GM18505 (cell line): ENCODE results near the gene DIAPH2.
A peak's percentile ranks its signal among the peaks of the same experiment; 100 is the strongest.
"Not testable (repeated sequence)": the region's sequence is repeated elsewhere in the genome, so short reads cannot be mapped to it uniquely, and the experiment has no call there.

Experiments
- ATAC-seq: cut with Tn5 transposase; IDR thresholded peaks from one replicate; pipeline ENCODE4 v1.9.1; 2021; ENCODE audit not compliant: unreplicated experiment
- POLR2A ChIP-seq: IDR thresholded peaks from 4 replicates; pipeline ENCODE4 v1.6.1; 2011; ENCODE audit warnings: borderline replicate concordance; ENCODE audit not compliant: insufficient read depth, insufficient read length; ENCODE audit errors: extremely low read depth

The DIAPH2 gene

GRCh38 chrX:96700625-96701024 lies 16.0 kb downstream of the DIAPH2 start:
- ATAC-seq: no peak
- TF ChIP-seq POLR2A: no peak

GRCh38 chrX:96703379-96703778 lies 18.7 kb downstream of the DIAPH2 start:
- TF ChIP-seq POLR2A: no peak
- ATAC-seq: no peak

- no peak for TF ChIP-seq POLR2A
- ATAC-seq: no peak
Observed at GRCh38 chrX:96703816-96704215, 19.2 kb downstream of the DIAPH2 start.

- ATAC-seq: no peak
Observed at GRCh38 chrX:96704629-96705028, 20.0 kb downstream of the DIAPH2 start.

GRCh38 chrX:96705905-96706304 lies 21.3 kb downstream of the DIAPH2 start:
- TF ChIP-seq POLR2A: no peak
- ATAC-seq: no peak

More at GRCh38 chrX:96704629-96705028, 20.0 kb downstream of the DIAPH2 start:
- TF ChIP-seq POLR2A: no peak

GRCh38 chrX:96707804-96708203 lies 23.2 kb downstream of the DIAPH2 start:
- TF ChIP-seq POLR2A: no peak
- ATAC-seq: no peak

- no peak for TF ChIP-seq POLR2A
- ATAC-seq: no peak
Observed at GRCh38 chrX:96710031-96710430, 25.4 kb downstream of the DIAPH2 start.

GRCh38 chrX:96713303-96713702 lies 28.7 kb downstream of the DIAPH2 start:
- ATAC-seq: no peak
- no peak for TF ChIP-seq POLR2A

- ATAC-seq: not testable (repeated sequence)
Observed at GRCh38 chrX:96714393-96714792, 29.8 kb downstream of the DIAPH2 start.

GRCh38 chrX:96715481-96715880 lies 30.8 kb downstream of the DIAPH2 start:
- ATAC-seq: no peak
- TF ChIP-seq POLR2A: no peak

- no peak for TF ChIP-seq POLR2A
- ATAC-seq: no peak
Observed at GRCh38 chrX:96719161-96719875, 34.7 kb downstream of the DIAPH2 start.

- peak; percentile 98 for ATAC-seq
- TF ChIP-seq POLR2A: no peak
Observed at GRCh38 chrX:96721354-96721753, 36.7 kb downstream of the DIAPH2 start.

- no peak for TF ChIP-seq POLR2A
- no peak for ATAC-seq
Observed at GRCh38 chrX:96722781-96723180, 38.1 kb downstream of the DIAPH2 start.

- no peak for TF ChIP-seq POLR2A
Observed at GRCh38 chrX:96729053-96729452, 44.4 kb downstream of the DIAPH2 start.

More at GRCh38 chrX:96729053-96729452, 44.4 kb downstream of the DIAPH2 start:
- ATAC-seq: no peak
